Endothelial cell of umbilical vein (primary cell): ENCODE measurements around the gene CMC1. TPM values are rescaled to one million over a fixed set of nuclear protein-coding genes. Genes with fewer than 3 reads are reported as not detected.

Experiments used
- BruUV-seq: library from RNA; stranded (reverse); fragments of 400-500 nt; replicated peaks from 2 replicates; lab custom pipeline; 2021; lab: Mats Ljungman, UMichigan
- CTCF ChIA-PET: fragments of 300-600, 350-600 bp; sonication (Branson Sonifier 250); formaldehyde crosslinking; loops from one replicate; lab custom pipeline; 2021; ENCODE audit warnings: antibody characterized with exemption, inconsistent platforms; lab: Charles Lee
- POLR2A ChIA-PET: fragments of 300-600, 350-600 bp; sonication (Branson Sonifier 250); formaldehyde crosslinking; loops from one replicate; lab custom pipeline; 2021; ENCODE audit warnings: antibody characterized with exemption, inconsistent platforms; lab: Charles Lee
- DNase-seq: peaks from one replicate; pipeline ENCODE4 v3.0.0-alpha.2; 2011; ENCODE audit warnings: low read depth, low spot score
- FAIRE-seq: peaks from 2 replicates; lab custom pipeline; 2011; peaks lifted over from hg19 to GRCh38; lab: Jason Lieb, UNC
- H2AFZ ChIP-seq: 2 replicates; pipeline ENCODE4 v1.6.0; 2012; ENCODE audit warnings: low read depth, low read length, control low read depth, inconsistent platforms
- H3K27ac ChIP-seq: 2 replicates; pipeline ENCODE4 v1.5.1; 2011; ENCODE audit warnings: low read depth, mild to moderate bottlenecking, control low read depth, low read length, moderate library complexity; ENCODE audit not compliant: insufficient read depth
- H3K27me3 ChIP-seq, 2 experiments: 2 replicates each; pipeline versions ENCODE4 v1.6.0 to v1.6.1; 2011; ENCODE audit warnings: low read length in 2 of 2, mixed read lengths in 1 of 2; ENCODE audit not compliant: control insufficient read depth in 2 of 2, insufficient read depth in 2 of 2
- H3K36me3 ChIP-seq, 2 experiments: 2 replicates in 1 of 2; 3 replicates in 1 of 2; pipeline ENCODE4 v1.5.1; 2011; ENCODE audit warnings: low read length in 2 of 2, mild to moderate bottlenecking in 1 of 2, moderate library complexity in 1 of 2; ENCODE audit not compliant: control insufficient read depth in 2 of 2, insufficient read depth in 2 of 2; ENCODE audit errors: extremely low read depth in 1 of 2
- H3K4me1 ChIP-seq: 3 replicates; pipeline ENCODE4 v1.5.1; 2011; ENCODE audit warnings: mild to moderate bottlenecking, low read length; ENCODE audit not compliant: control insufficient read depth, insufficient read depth; ENCODE audit errors: extremely low read depth
- H3K4me2 ChIP-seq: 2 replicates; pipeline ENCODE4 v1.6.1; 2011; ENCODE audit warnings: low read length, control low read depth, mixed read lengths; ENCODE audit not compliant: insufficient read depth
- H3K4me3 ChIP-seq, 3 experiments: fragments of 200-600 bp in 1 of 3; sonication (generic), shearing (Covaris generic) in 1 of 3; replicated peaks in 1 of 3; 2 replicates each; pipeline ENCODE4 v1.5.1; 2011 to 2016; ENCODE audit warnings: control low read depth in 3 of 3, low read length in 3 of 3, mild to moderate bottlenecking in 2 of 3, inconsistent platforms in 1 of 3, low read depth in 1 of 3, moderate library complexity in 1 of 3; ENCODE audit not compliant: insufficient read depth in 1 of 3
- H3K79me2 ChIP-seq: 2 replicates; pipeline ENCODE4 v1.6.0; 2012; ENCODE audit warnings: low read length, inconsistent platforms; ENCODE audit not compliant: control insufficient read depth, insufficient read depth
- H3K9ac ChIP-seq: replicated peaks from 2 replicates; pipeline ENCODE3; 2011; ENCODE audit warnings: low read length, control low read depth; ENCODE audit not compliant: insufficient read depth; ENCODE audit errors: extremely low read depth
- H3K9me1 ChIP-seq: replicated peaks from 3 replicates; pipeline ENCODE4 v1.6.0; 2011; ENCODE audit warnings: mild to moderate bottlenecking, low read length; ENCODE audit not compliant: control insufficient read depth, insufficient read depth; ENCODE audit errors: extremely low read depth
- H3K9me3 ChIP-seq: replicated peaks from 2 replicates; pipeline ENCODE4 v1.5.1; 2012; ENCODE audit warnings: low read length, inconsistent platforms; ENCODE audit not compliant: control insufficient read depth, insufficient read depth
- H4K20me1 ChIP-seq: replicated peaks from 2 replicates; pipeline ENCODE3; 2011; ENCODE audit warnings: mild to moderate bottlenecking, low read length; ENCODE audit not compliant: control insufficient read depth, insufficient read depth; ENCODE audit errors: extremely low read depth
- CTCF ChIP-seq, 2 donors: IDR thresholded peaks; 1 replicate in 1 of 2; 2 replicates in 1 of 2; pipeline ENCODE4 v1.5.1; 2011; ENCODE audit warnings: low read length in 2 of 2, mild to moderate bottlenecking in 2 of 2, moderate library complexity in 2 of 2, control low read depth in 1 of 2, inconsistent platforms in 1 of 2, low read depth in 1 of 2; ENCODE audit not compliant: insufficient read depth in 1 of 2; ENCODE audit errors: extremely low read depth in 1 of 2
- EZH2 ChIP-seq: IDR thresholded peaks from 2 replicates; pipeline ENCODE4 v1.6.1; 2012; ENCODE audit warnings: borderline replicate concordance, low read depth, mild to moderate bottlenecking, moderate library complexity, low read length, inconsistent platforms; ENCODE audit not compliant: severe bottlenecking
- FOS ChIP-seq: IDR thresholded peaks from 2 replicates; pipeline ENCODE4 v1.6.1; 2011; ENCODE audit warnings: mild to moderate bottlenecking, low read length, moderate library complexity, borderline replicate concordance; ENCODE audit not compliant: insufficient read depth
- GATA2 ChIP-seq: IDR thresholded peaks from 2 replicates; pipeline ENCODE4 v1.7.0; 2011; ENCODE audit warnings: low read depth, mild to moderate bottlenecking, moderate library complexity, mixed read lengths, low read length; ENCODE audit not compliant: insufficient read length, insufficient read depth
- JUN ChIP-seq: IDR thresholded peaks from 2 replicates; pipeline ENCODE4 v1.6.1; 2011; ENCODE audit warnings: borderline replicate concordance, low read depth; ENCODE audit not compliant: insufficient read length, insufficient read depth
- MAX ChIP-seq: IDR thresholded peaks from 2 replicates; pipeline ENCODE4 v1.6.1; 2011; ENCODE audit not compliant: insufficient read depth, insufficient read length
- MYC ChIP-seq: IDR thresholded peaks from one replicate; pipeline ENCODE4 v1.6.1; 2011; ENCODE audit warnings: mild to moderate bottlenecking, low read depth, low read length
- POLR2A ChIP-seq: IDR thresholded peaks from 2 replicates; pipeline ENCODE4 v1.6.1; 2012; ENCODE audit warnings: low read depth, mild to moderate bottlenecking, control low read depth, low read length
- POLR2AphosphoS5 ChIP-seq: IDR thresholded peaks from 2 replicates; pipeline ENCODE4 v1.6.1; 2012; ENCODE audit warnings: low read depth, mild to moderate bottlenecking, control low read depth, low read length, moderate library complexity; ENCODE audit not compliant: insufficient read depth
- dilution Hi-C: fragments of 300-500 bp; cut with MboI; formaldehyde crosslinking; loops from one replicate; pipeline ENCODE4 v1.15.0; 2019; ENCODE audit warnings: low sequenced_read_pairs; ENCODE audit not compliant: extremely low pct_ligation_motif_present
- intact Hi-C: fragments of 100-400 bp; cut with micrococcal nuclease; formaldehyde crosslinking; loops from one replicate; pipeline ENCODE4 v1.10.0; 2022
- polyA plus RNA-seq, 4 experiments: library from polyadenylated mRNA; depleted of rRNA in 3 of 4; stranded (reverse) in 3 of 4; unstranded in 1 of 4; fragments of >200 nt; gene quantifications; 2 replicates each; pipeline versions ENCODE4 v1.2.1 to v1.2.3, GENCODE V29; 2011 to 2012; ENCODE audit warnings: missing spikeins in 1 of 4
- total RNA-seq: library from RNA; stranded (reverse); gene quantifications from 2 replicates; pipeline ENCODE4 v1.2.3, GENCODE V29; 2021

CMC1 gene
- total and polyA plus RNA-seq, 2 donors (not counting 3 experiments of a cell fraction or from before 2014, with no cell fraction given): 13.1 to 18.6 TPM

- intact Hi-C loops: no loop called here
- FAIRE-seq: no peak
- CTCF ChIA-PET: interaction anchor here (1.0 to 7.8 kb wide), 5 partner anchors 9 to 1201 kb away, joined by 3 to 48 read pairs (median 3); no protein-coding TSS in a partner anchor
These were observed 93.8 kb downstream of the CMC1 start for GRCh38 chr3:28335246-28335645.

More at GRCh38 chr3:28335246-28335645, 93.8 kb downstream of the CMC1 start:
- Histone ChIP-seq H3K79me2 (no peaks in the 10 kb centered on the region), H4K20me1 (no peaks in the 10 kb centered on the region), H2AFZ (no peak overlapping the region), H3K9ac (no peak overlapping the region), H3K4me1 (no peaks in the 10 kb centered on the region), H3K27ac (no peak overlapping the region), H3K4me2 (no peak overlapping the region), H3K9me3 (no peaks in the 10 kb centered on the region), H3K9me1 (no peaks in the 10 kb centered on the region), H3K36me3 (no peaks in the 10 kb centered on the region), H3K27me3 (no peaks in the 10 kb centered on the region), H3K4me3 (no peak overlapping the region)
- POLR2A ChIA-PET: no interaction called here
- TF ChIP-seq CTCF (IDR thresholded peaks at IDR 0.05; ENCODE audit: extremely low read depth in 1 of 2, insufficient read depth in 1 of 2, low read depth in 1 of 2, low read length in 2 of 2) (no peak), JUN (no peak), EZH2 (no peak), MAX (no peak), GATA2 (no peak), POLR2A (no peak), MYC (no peak), FOS (no peak), POLR2AphosphoS5 (no peak)
- dilution Hi-C loops: no loop called here
- DNase-seq: no peak
- BruUV-seq: no TSS peak
